Endodermal cell (in vitro differentiated cells): Measurements from ENCODE around the gene RALGAPA2. TPM values are rescaled to one million over a fixed set of nuclear protein-coding genes. Genes with fewer than 3 reads are reported as not detected.

Experiments used
- DNase-seq: peaks from one replicate; pipeline ENCODE4 v3.0.0-alpha.2; 2017
- H3K27ac ChIP-seq: 2 replicates; pipeline ENCODE4 v1.5.1; 2013; ENCODE audit warnings: mild to moderate bottlenecking, low read depth, low read length, moderate library complexity
- H3K27me3 ChIP-seq: 2 replicates; pipeline ENCODE4 v1.6.1; 2013; ENCODE audit warnings: mild to moderate bottlenecking, low read length, moderate library complexity; ENCODE audit not compliant: insufficient read depth, control insufficient read depth, poor library complexity, severe bottlenecking
- H3K36me3 ChIP-seq: 2 replicates; pipeline ENCODE4 v1.7.0; 2013; ENCODE audit warnings: mild to moderate bottlenecking, low read length, moderate library complexity; ENCODE audit not compliant: control insufficient read depth, insufficient read depth
- H3K4me1 ChIP-seq: one replicate; pipeline ENCODE4 v1.7.0; 2013; ENCODE audit warnings: low read length; ENCODE audit not compliant: control insufficient read depth, insufficient read depth
- H3K4me3 ChIP-seq: 2 replicates; pipeline ENCODE4 v1.5.1; 2013; ENCODE audit warnings: mild to moderate bottlenecking, low read length, moderate library complexity
- H3K9ac ChIP-seq: 2 replicates; pipeline ENCODE4 v1.6.1; 2013; ENCODE audit warnings: mild to moderate bottlenecking, low read length, moderate library complexity; ENCODE audit not compliant: poor library complexity, severe bottlenecking; ENCODE audit errors: extremely low read depth
- H3K9me3 ChIP-seq: 2 replicates; pipeline ENCODE4 v1.6.1; 2013; ENCODE audit warnings: mild to moderate bottlenecking, low read length, moderate library complexity; ENCODE audit not compliant: control insufficient read depth
- H3K27ac Mint-ChIP-seq: 2 replicates; pipeline ENCODE4 v1.8.0; 2020; ENCODE audit warnings: mixed read lengths
- H3K27me3 Mint-ChIP-seq: 2 replicates; pipeline ENCODE4 v1.8.0; 2021; ENCODE audit warnings: mild to moderate bottlenecking, mixed read lengths; ENCODE audit not compliant: insufficient read depth
- H3K36me3 Mint-ChIP-seq: 2 replicates; pipeline ENCODE4 v1.8.0; 2020; ENCODE audit warnings: low read depth, mixed read lengths
- H3K4me1 Mint-ChIP-seq: 2 replicates; pipeline ENCODE4 v1.8.0; 2020; ENCODE audit warnings: mixed read lengths
- H3K4me3 Mint-ChIP-seq: 2 replicates; pipeline ENCODE4 v1.8.0; 2020; ENCODE audit warnings: mild to moderate bottlenecking, moderate library complexity, mixed read lengths
- H3K9me3 Mint-ChIP-seq: 2 replicates; pipeline ENCODE4 v1.8.0; 2020; ENCODE audit warnings: mild to moderate bottlenecking, mixed read lengths
- CTCF ChIP-seq: fragments of 200-600 bp; sonication (generic); conservative IDR thresholded peaks from 2 replicates; pipeline ENCODE4 v1.5.0; 2021; ENCODE audit warnings: antibody characterized with exemption, mild to moderate bottlenecking
- WGBS, 2 experiments: methylation state at CpG; one replicate each; pipeline versions ENCODE4 v1.1.5 to v1.1.7; 2013; ENCODE audit warnings: missing lambda C conversion rate in 2 of 2, mixed read lengths in 1 of 2; ENCODE audit not compliant: insufficient coverage in 1 of 2, insufficient read length in 1 of 2; 5-methylcytosine and 5-hydroxymethylcytosine counted together
- long read RNA-seq, 4 experiments: library from polyadenylated mRNA in 2 of 4; library from RNA in 1 of 4; library from capped mRNA in 1 of 4; stranded (forward) in 3 of 4; unstranded in 1 of 4; transcript quantifications; one replicate each; pipeline ENCODE4 v2.0.0, GENCODE V29; 2020 to 2021; ENCODE audit warnings: inconsistent platforms in 1 of 4
- polyA plus RNA-seq, 2 experiments: library from polyadenylated mRNA; stranded (reverse); fragments of 50-300 nt; gene quantifications; one replicate each; pipeline ENCODE4 v1.2.3, GENCODE V29; 2013
- total RNA-seq, 2 donors: library from RNA; stranded (reverse); fragmentation: NEBNext Ultra II Directional in 1 of 2; extraction: Animal tissue kit (Norgen Biotek cat#: 25700) in 1 of 2; gene quantifications; 2 replicates in 1 of 2; 3 replicates in 1 of 2; pipeline ENCODE4 v1.2.1, GENCODE V29; 2021

Gene RALGAPA2
- total RNA-seq: 10 to 100 TPM; 19.5 to 24.6 TPM
- polyA plus RNA-seq (2013, experiment 1 of 2): 11.8 TPM
- 13.0 TPM for polyA plus RNA-seq (2013, experiment 2 of 2)
- long read RNA-seq, experiment 1, partial matches to known transcripts: 2 of 8 reads
- long read RNA-seq, experiment 1, other reads (novel, unspliced or antisense): 6 of 8 reads
- long read RNA-seq, experiment 2, full-length matches to known transcripts: 4 of 25 reads
- long read RNA-seq, experiment 2, partial matches to known transcripts: 7 of 25 reads
- long read RNA-seq, experiment 2, other reads (novel, unspliced or antisense): 14 of 25 reads
- long read RNA-seq, experiment 3, partial matches to known transcripts: 10 of 12 reads
- long read RNA-seq, experiment 3, other reads (novel, unspliced or antisense): 2 of 12 reads
- long read RNA-seq, experiment 4, partial matches to known transcripts: 2 of 3 reads
- long read RNA-seq, experiment 4, other reads (novel, unspliced or antisense): 1 of 3 reads

GRCh38 chr20:20712474-20713243 lies at the start of gene RALGAPA2:
Gene RALGAPA2 (minus strand): TSS chr20:20712644. CDS start chr20:20712480, 164 bp downstream.
- Mint-ChIP-seq H3K27ac (peak within 1 kb of the TSS; percentile 88), H3K4me3 (peak within 1 kb of the TSS; percentile 72), H3K9me3 (no peaks in the 10 kb centered on the region), H3K27me3 (peaks cover 24% of the 10 kb centered on the region), H3K4me1 (peaks cover 19% of the 10 kb centered on the region), H3K36me3 (no peaks in the 10 kb centered on the region)
- WGBS, 2 experiments: 0 to 1% methylated on average over 18 to 87 of the region's 87 CpGs
- Histone ChIP-seq H3K4me1 (peaks cover 3% of the 10 kb centered on the region), H3K27ac (peak within 1 kb of the TSS; percentile 89), H3K4me3 (peak within 1 kb of the TSS; percentile 75), H3K9me3 (no peaks in the 10 kb centered on the region), H3K27me3 (no peaks in the 10 kb centered on the region), H3K36me3 (no peaks in the 10 kb centered on the region), H3K9ac (peak within 1 kb of the TSS; percentile 63)
- DNase-seq: peak; percentile 99
- no peak for TF ChIP-seq CTCF

GRCh38 chr20:20761301-20761700 lies 48.9 kb upstream of the RALGAPA2 start:
- no peak for DNase-seq
- no peaks in the 10 kb centered on the region for H3K4me1 ChIP-seq
- no peak overlapping the region for H3K4me3 ChIP-seq
- no peaks in the 10 kb centered on the region for H3K27me3 ChIP-seq
- H3K9ac ChIP-seq: no peak overlapping the region
- no peak overlapping the region for H3K4me3 Mint-ChIP-seq
- H3K27ac Mint-ChIP-seq: no peak overlapping the region
- no peak overlapping the region for H3K27ac ChIP-seq
- WGBS, 2 experiments: 71 to 95% methylated on average over 1 of the region's 1 CpG
- peaks cover 6% of the 10 kb centered on the region for H3K9me3 ChIP-seq
- no peak for TF ChIP-seq CTCF
- no peaks in the 10 kb centered on the region for H3K4me1 Mint-ChIP-seq
- H3K36me3 Mint-ChIP-seq: no peaks in the 10 kb centered on the region
- H3K27me3 Mint-ChIP-seq: no peaks in the 10 kb centered on the region
- H3K36me3 ChIP-seq: no peaks in the 10 kb centered on the region
- peaks cover 3% of the 10 kb centered on the region for H3K9me3 Mint-ChIP-seq

GRCh38 chr20:20759132-20759531 lies 46.7 kb upstream of the RALGAPA2 start:
- WGBS, 2 experiments: 88 to 91% methylated on average over 6 of the region's 6 CpGs
- Histone ChIP-seq H3K27me3 (no peaks in the 10 kb centered on the region), H3K36me3 (no peaks in the 10 kb centered on the region), H3K4me3 (no peak overlapping the region), H3K9me3 (no peaks in the 10 kb centered on the region), H3K4me1 (no peaks in the 10 kb centered on the region), H3K27ac (no peak overlapping the region), H3K9ac (no peak overlapping the region)
- Mint-ChIP-seq H3K4me3 (no peak overlapping the region), H3K36me3 (no peaks in the 10 kb centered on the region), H3K9me3 (no peaks in the 10 kb centered on the region), H3K4me1 (no peaks in the 10 kb centered on the region), H3K27ac (no peak overlapping the region), H3K27me3 (no peaks in the 10 kb centered on the region)
- no peak for DNase-seq
- no peak for TF ChIP-seq CTCF
